ENCODE data around the gene QKI.

QKI gene

DNA sequence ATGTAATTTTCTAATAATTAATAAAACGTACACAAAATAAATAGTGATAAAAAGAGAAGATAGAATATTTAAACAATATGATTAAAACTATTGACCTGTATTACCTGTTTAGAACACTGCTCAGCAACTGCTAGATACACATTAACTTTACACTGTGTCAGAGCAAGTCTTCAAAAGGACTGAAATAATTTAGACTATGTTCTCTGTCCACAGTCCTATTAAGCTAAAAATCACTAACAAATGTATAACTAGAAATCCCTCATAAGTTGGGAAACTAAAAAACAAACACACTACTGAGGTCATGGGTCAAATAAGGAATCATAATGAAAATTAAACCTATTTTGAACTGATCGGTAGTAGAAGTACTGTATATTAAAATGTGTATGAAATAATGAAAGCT lies 181.7 kb downstream of the QKI start:
- TF ChIP-seq, protein P1, sequence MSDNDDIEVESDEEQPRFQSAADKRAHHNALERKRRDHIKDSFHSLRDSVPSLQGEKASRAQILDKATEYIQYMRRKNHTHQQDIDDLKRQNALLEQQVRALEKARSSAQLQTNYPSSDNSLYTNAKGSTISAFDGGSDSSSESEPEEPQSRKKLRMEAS (IDR thresholded peaks at IDR 0.05) = no peak
- TF ChIP-seq CEBPB (IDR thresholded peaks at IDR 0.05) (no peak), FOXM1 (IDR thresholded peaks at IDR 0.05; ENCODE audit: borderline replicate concordance, low read depth) (no peak), TAF1 (IDR thresholded peaks at IDR 0.05; ENCODE audit: low read depth) (no peak), YY1 (IDR thresholded peaks at IDR 0.05; ENCODE audit: low read depth) (no peak)
- TF ChIP-seq, protein P2, sequence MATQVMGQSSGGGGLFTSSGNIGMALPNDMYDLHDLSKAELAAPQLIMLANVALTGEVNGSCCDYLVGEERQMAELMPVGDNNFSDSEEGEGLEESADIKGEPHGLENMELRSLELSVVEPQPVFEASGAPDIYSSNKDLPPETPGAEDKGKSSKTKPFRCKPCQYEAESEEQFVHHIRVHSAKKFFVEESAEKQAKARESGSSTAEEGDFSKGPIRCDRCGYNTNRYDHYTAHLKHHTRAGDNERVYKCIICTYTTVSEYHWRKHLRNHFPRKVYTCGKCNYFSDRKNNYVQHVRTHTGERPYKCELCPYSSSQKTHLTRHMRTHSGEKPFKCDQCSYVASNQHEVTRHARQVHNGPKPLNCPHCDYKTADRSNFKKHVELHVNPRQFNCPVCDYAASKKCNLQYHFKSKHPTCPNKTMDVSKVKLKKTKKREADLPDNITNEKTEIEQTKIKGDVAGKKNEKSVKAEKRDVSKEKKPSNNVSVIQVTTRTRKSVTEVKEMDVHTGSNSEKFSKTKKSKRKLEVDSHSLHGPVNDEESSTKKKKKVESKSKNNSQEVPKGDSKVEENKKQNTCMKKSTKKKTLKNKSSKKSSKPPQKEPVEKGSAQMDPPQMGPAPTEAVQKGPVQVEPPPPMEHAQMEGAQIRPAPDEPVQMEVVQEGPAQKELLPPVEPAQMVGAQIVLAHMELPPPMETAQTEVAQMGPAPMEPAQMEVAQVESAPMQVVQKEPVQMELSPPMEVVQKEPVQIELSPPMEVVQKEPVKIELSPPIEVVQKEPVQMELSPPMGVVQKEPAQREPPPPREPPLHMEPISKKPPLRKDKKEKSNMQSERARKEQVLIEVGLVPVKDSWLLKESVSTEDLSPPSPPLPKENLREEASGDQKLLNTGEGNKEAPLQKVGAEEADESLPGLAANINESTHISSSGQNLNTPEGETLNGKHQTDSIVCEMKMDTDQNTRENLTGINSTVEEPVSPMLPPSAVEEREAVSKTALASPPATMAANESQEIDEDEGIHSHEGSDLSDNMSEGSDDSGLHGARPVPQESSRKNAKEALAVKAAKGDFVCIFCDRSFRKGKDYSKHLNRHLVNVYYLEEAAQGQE (IDR thresholded peaks at IDR 0.05; ENCODE audit: low read depth) = no peak

DNA sequence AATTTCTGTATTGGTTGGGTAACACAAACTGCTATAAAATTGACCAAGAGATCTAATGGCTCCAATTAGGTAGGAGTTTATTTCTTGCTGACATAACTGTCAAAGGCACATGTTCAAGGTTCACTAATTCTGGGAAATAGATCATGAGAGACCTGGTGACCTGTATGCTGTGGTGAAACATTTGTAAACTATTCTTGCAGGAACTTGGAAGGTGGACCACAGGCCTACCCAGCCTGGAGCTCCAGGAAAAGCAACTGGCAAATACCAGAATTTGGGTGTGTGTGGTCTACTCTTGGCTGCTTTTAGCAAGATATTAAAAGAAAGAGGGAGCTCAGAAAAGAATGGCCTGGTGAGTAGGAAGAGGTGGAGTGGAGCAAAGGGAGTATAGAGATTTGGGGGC lies 184.6 kb downstream of the QKI start:
- TF ChIP-seq RAD21 (IDR thresholded peaks at IDR 0.05; ENCODE audit: low read depth) (no peak), NFIC (IDR thresholded peaks at IDR 0.05) (no peak), CEBPB (IDR thresholded peaks at IDR 0.05) (no peak), CREB1 (IDR thresholded peaks at IDR 0.05; ENCODE audit: low read depth) (no peak), TAF1 (IDR thresholded peaks at IDR 0.05; ENCODE audit: low read depth) (no peak), YY1 (IDR thresholded peaks at IDR 0.05; ENCODE audit: low read depth) (no peak), EP300 (IDR thresholded peaks at IDR 0.05; ENCODE audit: borderline replicate concordance) (no peak), TCF12 (IDR thresholded peaks at IDR 0.05; ENCODE audit: low read depth) (no peak), EGR1 (IDR thresholded peaks at IDR 0.05) (no peak), ZBTB7A (IDR thresholded peaks at IDR 0.05; ENCODE audit: low read depth) (no peak), TEAD4 (IDR thresholded peaks at IDR 0.05) (no peak), FOXM1 (IDR thresholded peaks at IDR 0.05; ENCODE audit: borderline replicate concordance, low read depth) (no peak)
- TF ChIP-seq, protein P3, sequence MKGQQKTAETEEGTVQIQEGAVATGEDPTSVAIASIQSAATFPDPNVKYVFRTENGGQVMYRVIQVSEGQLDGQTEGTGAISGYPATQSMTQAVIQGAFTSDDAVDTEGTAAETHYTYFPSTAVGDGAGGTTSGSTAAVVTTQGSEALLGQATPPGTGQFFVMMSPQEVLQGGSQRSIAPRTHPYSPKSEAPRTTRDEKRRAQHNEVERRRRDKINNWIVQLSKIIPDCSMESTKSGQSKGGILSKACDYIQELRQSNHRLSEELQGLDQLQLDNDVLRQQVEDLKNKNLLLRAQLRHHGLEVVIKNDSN (IDR thresholded peaks at IDR 0.05) = no peak
- TF ChIP-seq, protein P1 (IDR thresholded peaks at IDR 0.05) = no peak
- TF ChIP-seq, protein P2 (IDR thresholded peaks at IDR 0.05; ENCODE audit: low read depth) = no peak

DNA sequence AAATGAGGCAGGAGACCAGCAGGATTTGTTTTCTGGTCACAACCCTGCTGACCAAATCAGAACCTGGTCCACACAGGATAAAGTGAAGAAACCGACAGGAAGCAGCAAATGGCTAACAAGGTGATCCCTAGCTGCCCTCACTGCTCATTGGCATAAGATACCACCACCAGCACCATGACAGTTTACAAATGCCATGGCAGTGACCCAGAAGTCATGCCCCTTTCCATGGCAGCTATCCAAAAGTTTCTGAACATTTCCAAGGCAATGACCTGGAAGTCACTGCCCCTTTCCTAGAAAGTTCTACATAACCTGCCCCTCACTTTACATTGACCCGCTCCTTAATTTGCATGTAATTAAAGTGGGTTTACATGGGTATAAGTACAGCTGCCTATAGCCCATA lies 185.2 kb downstream of the QKI start:
- TF ChIP-seq YY1 (IDR thresholded peaks at IDR 0.05; ENCODE audit: low read depth) (no peak), CEBPB (IDR thresholded peaks at IDR 0.05) (no peak), ZBTB7A (IDR thresholded peaks at IDR 0.05; ENCODE audit: low read depth) (no peak), EP300 (IDR thresholded peaks at IDR 0.05; ENCODE audit: borderline replicate concordance) (no peak), TAF1 (IDR thresholded peaks at IDR 0.05; ENCODE audit: low read depth) (no peak), CREB1 (IDR thresholded peaks at IDR 0.05; ENCODE audit: low read depth) (no peak), TCF12 (IDR thresholded peaks at IDR 0.05; ENCODE audit: low read depth) (no peak)
- TF ChIP-seq, protein P3 (IDR thresholded peaks at IDR 0.05) = no peak
- TF ChIP-seq, protein P1 (IDR thresholded peaks at IDR 0.05) = no peak
- TF ChIP-seq, protein P2 (IDR thresholded peaks at IDR 0.05; ENCODE audit: low read depth) = no peak

DNA sequence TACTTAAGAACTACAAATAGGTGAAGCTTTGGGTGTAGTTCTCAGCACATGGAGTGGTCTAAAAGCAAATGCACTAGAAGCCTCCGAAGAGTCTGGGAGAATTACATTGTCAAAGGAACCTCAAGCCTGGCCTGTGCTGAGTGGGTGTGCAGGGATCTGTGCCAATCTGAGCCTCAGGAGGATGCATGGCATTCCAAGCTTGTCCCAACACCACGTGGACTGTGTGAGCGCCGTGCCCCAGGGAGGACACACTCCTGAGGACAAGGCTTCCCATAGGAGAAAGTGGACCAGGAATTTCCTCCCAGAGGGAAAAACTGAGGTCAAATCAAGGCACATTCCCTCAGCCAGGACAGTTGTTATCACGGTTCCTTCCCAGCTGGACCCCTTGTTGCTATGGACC lies 185.8 kb downstream of the QKI start:
- TF ChIP-seq RAD21 (IDR thresholded peaks at IDR 0.05; ENCODE audit: low read depth) = no peak
- TF ChIP-seq, protein P1 (IDR thresholded peaks at IDR 0.05) = no peak
- TF ChIP-seq, protein P2 (IDR thresholded peaks at IDR 0.05; ENCODE audit: low read depth) = no peak
- TF ChIP-seq, protein P3 (IDR thresholded peaks at IDR 0.05) = no peak
- TF ChIP-seq EGR1 (IDR thresholded peaks at IDR 0.05) = no peak
- TF ChIP-seq EP300 (IDR thresholded peaks at IDR 0.05; ENCODE audit: borderline replicate concordance) = no peak
- TF ChIP-seq TCF12 (IDR thresholded peaks at IDR 0.05; ENCODE audit: low read depth) = no peak
- TF ChIP-seq YY1 (IDR thresholded peaks at IDR 0.05; ENCODE audit: low read depth) = no peak
